Measurements from ENCODE around the gene ALKBH5.

ALKBH5 gene

DNA sequence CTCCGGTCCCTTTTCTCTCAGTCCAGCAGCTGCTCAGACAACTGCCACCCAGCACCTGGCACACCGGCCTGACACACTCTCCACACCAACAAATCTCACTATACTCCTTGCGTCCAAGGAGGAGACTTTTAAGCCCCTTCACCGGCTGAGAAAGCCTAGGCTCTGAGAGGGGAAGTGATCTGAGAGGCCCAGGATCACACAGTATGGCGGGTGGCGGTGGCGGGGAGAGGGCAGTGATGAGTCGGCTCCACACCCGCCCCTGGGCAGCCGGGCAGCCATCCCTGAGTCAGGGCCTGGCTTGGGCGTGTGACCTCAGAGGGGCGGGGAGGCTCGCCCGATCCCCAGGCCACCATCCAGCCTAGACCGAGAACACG, 74.3 kb downstream of the ALKBH5 start:
- Histone ChIP-seq H3K36me3 (peaks cover 29% of the 10 kb centered on the region), H3K4me3 (ENCODE audit: low read depth, low read length) (peak overlapping the region; percentile 53), H3K27ac (peak overlapping the region; percentile 80), H3K27me3 (ENCODE audit: insufficient read depth, low read depth, severe bottlenecking) (no peaks in the 10 kb centered on the region), H3K9me3 (ENCODE audit: severe bottlenecking) (no peaks in the 10 kb centered on the region)
- DNase-seq, result peak; percentile 68
- TF ChIP-seq, protein P1, sequence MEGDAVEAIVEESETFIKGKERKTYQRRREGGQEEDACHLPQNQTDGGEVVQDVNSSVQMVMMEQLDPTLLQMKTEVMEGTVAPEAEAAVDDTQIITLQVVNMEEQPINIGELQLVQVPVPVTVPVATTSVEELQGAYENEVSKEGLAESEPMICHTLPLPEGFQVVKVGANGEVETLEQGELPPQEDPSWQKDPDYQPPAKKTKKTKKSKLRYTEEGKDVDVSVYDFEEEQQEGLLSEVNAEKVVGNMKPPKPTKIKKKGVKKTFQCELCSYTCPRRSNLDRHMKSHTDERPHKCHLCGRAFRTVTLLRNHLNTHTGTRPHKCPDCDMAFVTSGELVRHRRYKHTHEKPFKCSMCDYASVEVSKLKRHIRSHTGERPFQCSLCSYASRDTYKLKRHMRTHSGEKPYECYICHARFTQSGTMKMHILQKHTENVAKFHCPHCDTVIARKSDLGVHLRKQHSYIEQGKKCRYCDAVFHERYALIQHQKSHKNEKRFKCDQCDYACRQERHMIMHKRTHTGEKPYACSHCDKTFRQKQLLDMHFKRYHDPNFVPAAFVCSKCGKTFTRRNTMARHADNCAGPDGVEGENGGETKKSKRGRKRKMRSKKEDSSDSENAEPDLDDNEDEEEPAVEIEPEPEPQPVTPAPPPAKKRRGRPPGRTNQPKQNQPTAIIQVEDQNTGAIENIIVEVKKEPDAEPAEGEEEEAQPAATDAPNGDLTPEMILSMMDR (IDR thresholded peaks at IDR 0.05; ENCODE audit: low read depth, low read length), result no peak

- DNase-seq, result peak; percentile 42
- Histone ChIP-seq H3K27ac (peak within 1 kb of the TSS; percentile 80), H3K4me3 (ENCODE audit: low read depth, low read length) (peak within 1 kb of the TSS; percentile 53), H3K9me3 (ENCODE audit: severe bottlenecking) (no peaks in the 10 kb centered on the region), H3K36me3 (peaks cover 26% of the 10 kb centered on the region), H3K27me3 (ENCODE audit: insufficient read depth, low read depth, severe bottlenecking) (no peaks in the 10 kb centered on the region)
- TF ChIP-seq, protein P1 (IDR thresholded peaks at IDR 0.05; ENCODE audit: low read depth, low read length), result no peak
Measured at GRCh38 chr17:18258356-18259038, 74.9 kb downstream of the ALKBH5 start, which contains the start of gene FLII. Gene FLII, minus strand, starts transcription at chr17:18258738. Its CDS starts 48 bp downstream, at chr17:18258690.

Data from WERI-Rb-1 (cell line).